Smooth muscle cell (in vitro differentiated cells): Measurements from ENCODE around the gene PTH2. TPM values are rescaled to one million over a fixed set of nuclear protein-coding genes. Genes with fewer than 3 reads are reported as not detected.
A peak's percentile ranks its signal among the peaks of the same experiment; 100 is the strongest.

Experiments
- DNase-seq: peaks from one replicate; lab custom pipeline; 2025; ENCODE audit not compliant: unreplicated experiment; lab: John Stamatoyannopoulos, UW
- H2AFZ ChIP-seq: fragments of 200-600 bp; sonication (generic); 2 replicates; pipeline ENCODE4 v1.6.0; 2016; ENCODE audit warnings: antibody characterized with exemption, low read depth, mild to moderate bottlenecking
- H3F3A ChIP-seq: fragments of 200-600 bp; sonication (generic); 2 replicates; pipeline ENCODE4 v1.6.0; 2017; ENCODE audit warnings: antibody characterized with exemption, low read depth
- H3K27ac ChIP-seq: fragments of 200-600 bp; sonication (generic); 2 replicates; pipeline ENCODE4 v1.5.1; 2016; ENCODE audit warnings: low read depth, mild to moderate bottlenecking
- H3K27me3 ChIP-seq: fragments of 200-600 bp; sonication (generic); 2 replicates; pipeline ENCODE4 v1.6.1; 2016; ENCODE audit warnings: low read depth, mild to moderate bottlenecking
- H3K36me3 ChIP-seq: fragments of 200-600 bp; sonication (generic); 2 replicates; pipeline ENCODE4 v1.5.1; 2016; ENCODE audit warnings: low read depth
- H3K4me1 ChIP-seq: fragments of 200-600 bp; sonication (generic); 2 replicates; pipeline ENCODE4 v1.5.1; 2016; ENCODE audit warnings: low read depth
- H3K4me2 ChIP-seq: fragments of 200-600 bp; sonication (generic); 2 replicates; pipeline ENCODE4 v1.6.0; 2016; ENCODE audit warnings: mild to moderate bottlenecking
- H3K4me3 ChIP-seq: fragments of 200-600 bp; sonication (generic); 2 replicates; pipeline ENCODE4 v1.5.1; 2016; ENCODE audit warnings: mild to moderate bottlenecking
- H3K79me2 ChIP-seq: fragments of 200-600 bp; sonication (generic); 2 replicates; pipeline ENCODE4 v1.6.0; 2016; ENCODE audit warnings: low read depth, mild to moderate bottlenecking
- H3K9ac ChIP-seq: fragments of 200-600 bp; sonication (generic); 2 replicates; pipeline ENCODE4 v1.6.0; 2016; ENCODE audit warnings: low read depth
- H3K9me3 ChIP-seq: fragments of 200-600 bp; sonication (generic); replicated peaks from 2 replicates; pipeline ENCODE4 v1.5.1; 2016; ENCODE audit warnings: low read depth
- H4K20me1 ChIP-seq: fragments of 200-600 bp; sonication (generic); 2 replicates; pipeline ENCODE4 v1.6.0; 2016; ENCODE audit warnings: low read depth
- WGBS: methylation state at CpG from one replicate; pipeline ENCODE4 v1.1.7; 2016; ENCODE audit warnings: low lambda C conversion rate; 5-methylcytosine and 5-hydroxymethylcytosine counted together
- polyA plus RNA-seq: library from polyadenylated mRNA; unstranded; fragments of >200 nt; fragmentation: Nextera tagmentation; extraction: Ambion mirVana; gene quantifications from 2 replicates; pipeline ENCODE4 v1.2.1, GENCODE V29; 2016
- total RNA-seq: library from RNA; depleted of rRNA; stranded (reverse); fragments of >200 nt; gene quantifications from 2 replicates; pipeline ENCODE4 v1.2.3, GENCODE V29; 2014
- TF ChIP-seq, protein P1 (sequence below): fragments of 200-600 bp; sonication (generic); IDR thresholded peaks from 2 replicates; pipeline ENCODE4 v1.5.1; 2017; ENCODE audit warnings: borderline replicate concordance, mild to moderate bottlenecking, antibody characterized with exemption; ENCODE audit not compliant: insufficient read depth, poor library complexity, severe bottlenecking

PTH2 gene
- total and polyA plus RNA-seq, 2 experiments from 2014 or later, result not detected

- peak overlapping the region; percentile 63 for H3K4me3 ChIP-seq
- no peaks in the 10 kb centered on the region for H3K27me3 ChIP-seq
- no peaks in the 10 kb centered on the region for H4K20me1 ChIP-seq
- H3K4me2 ChIP-seq, result peak overlapping the region; percentile 93
- H3F3A ChIP-seq, result no peaks in the 10 kb centered on the region
- H3K36me3 ChIP-seq, result no peaks in the 10 kb centered on the region
- 50% methylated on average over 10 of the region's 10 CpGs for WGBS
- H2AFZ ChIP-seq, result peak overlapping the region; percentile 6
- no peaks in the 10 kb centered on the region for H3K79me2 ChIP-seq
- no peak for DNase-seq
- peak overlapping the region; percentile 95 for H3K27ac ChIP-seq
- TF ChIP-seq, protein P1, sequence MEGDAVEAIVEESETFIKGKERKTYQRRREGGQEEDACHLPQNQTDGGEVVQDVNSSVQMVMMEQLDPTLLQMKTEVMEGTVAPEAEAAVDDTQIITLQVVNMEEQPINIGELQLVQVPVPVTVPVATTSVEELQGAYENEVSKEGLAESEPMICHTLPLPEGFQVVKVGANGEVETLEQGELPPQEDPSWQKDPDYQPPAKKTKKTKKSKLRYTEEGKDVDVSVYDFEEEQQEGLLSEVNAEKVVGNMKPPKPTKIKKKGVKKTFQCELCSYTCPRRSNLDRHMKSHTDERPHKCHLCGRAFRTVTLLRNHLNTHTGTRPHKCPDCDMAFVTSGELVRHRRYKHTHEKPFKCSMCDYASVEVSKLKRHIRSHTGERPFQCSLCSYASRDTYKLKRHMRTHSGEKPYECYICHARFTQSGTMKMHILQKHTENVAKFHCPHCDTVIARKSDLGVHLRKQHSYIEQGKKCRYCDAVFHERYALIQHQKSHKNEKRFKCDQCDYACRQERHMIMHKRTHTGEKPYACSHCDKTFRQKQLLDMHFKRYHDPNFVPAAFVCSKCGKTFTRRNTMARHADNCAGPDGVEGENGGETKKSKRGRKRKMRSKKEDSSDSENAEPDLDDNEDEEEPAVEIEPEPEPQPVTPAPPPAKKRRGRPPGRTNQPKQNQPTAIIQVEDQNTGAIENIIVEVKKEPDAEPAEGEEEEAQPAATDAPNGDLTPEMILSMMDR, result no peak
- peaks cover 13% of the 10 kb centered on the region for H3K4me1 ChIP-seq
- peak overlapping the region; percentile 95 for H3K9ac ChIP-seq
- no peaks in the 10 kb centered on the region for H3K9me3 ChIP-seq
Observed at GRCh38 chr19:49453757-49454240, 30.6 kb upstream of the PTH2 start.

- Histone ChIP-seq H3K36me3 (no peaks in the 10 kb centered on the region), H3K4me1 (peaks cover 13% of the 10 kb centered on the region), H3K27ac (peak within 1 kb of the TSS; percentile 95), H3K27me3 (no peaks in the 10 kb centered on the region), H3K4me2 (peak within 1 kb of the TSS; percentile 93), H3K79me2 (no peaks in the 10 kb centered on the region), H3F3A (no peaks in the 10 kb centered on the region), H3K9ac (peak within 1 kb of the TSS; percentile 95), H2AFZ (peak within 1 kb of the TSS; percentile 36), H3K4me3 (peak within 1 kb of the TSS; percentile 86), H4K20me1 (no peaks in the 10 kb centered on the region), H3K9me3 (no peaks in the 10 kb centered on the region)
- 1% methylated on average over 65 of the region's 66 CpGs for WGBS
- DNase-seq, result peak; percentile 100
- TF ChIP-seq, protein P1, result no peak
Observed at GRCh38 chr19:49453013-49453756, 29.9 kb upstream of the PTH2 start, which contains the start of gene ALDH16A1. TSS of gene ALDH16A1 (plus strand) at chr19:49453225. CDS start at chr19:49453332, 107 bp downstream.

DNA sequence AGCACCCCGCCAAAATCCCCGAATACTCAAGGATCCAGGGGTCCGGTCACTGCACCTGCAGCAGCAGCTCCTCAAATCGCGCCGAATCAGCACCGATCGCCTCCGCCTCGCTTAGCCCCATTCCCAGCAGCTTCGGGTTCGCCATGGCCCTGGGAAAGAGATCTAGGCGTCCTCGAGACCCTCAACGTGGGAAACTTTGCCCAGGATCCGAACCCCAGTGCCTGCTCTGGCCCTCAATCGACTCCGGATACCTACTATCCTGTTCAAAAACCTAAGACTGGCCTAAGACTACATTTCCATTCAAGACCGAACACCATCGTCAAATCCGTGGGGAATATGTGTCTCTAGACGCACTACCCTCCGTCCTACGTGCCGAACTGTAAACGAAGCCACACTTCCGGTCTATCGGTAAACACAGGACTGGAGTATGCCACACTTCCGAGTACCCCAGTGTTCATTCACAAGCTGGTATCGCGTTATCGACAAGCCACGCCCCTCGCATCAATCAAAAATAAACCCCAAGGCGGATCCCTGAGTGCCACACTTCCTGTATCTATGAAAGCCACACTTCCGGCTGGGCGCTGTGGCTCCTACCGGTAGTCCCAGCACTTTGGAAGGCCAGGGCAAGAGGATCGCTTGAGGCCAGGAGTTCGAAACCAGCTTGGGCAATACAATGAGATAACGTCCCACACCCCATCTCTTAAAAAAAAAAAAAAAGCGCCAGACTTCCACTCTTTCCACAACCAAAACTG is 28.4 kb upstream of the PTH2 start, which contains the start of gene PIH1D1:
TSS of gene PIH1D1 (minus strand) at position 385 of the 752 bp plus-strand sequence. CDS start at position 145, 240 bp downstream.
- peak within 1 kb of the TSS; percentile 95 for H3K27ac ChIP-seq
- 2% methylated on average over 42 of the region's 42 CpGs for WGBS
- no peaks in the 10 kb centered on the region for H3K36me3 ChIP-seq
- peak within 1 kb of the TSS; percentile 60 for H2AFZ ChIP-seq
- no peaks in the 10 kb centered on the region for H3K27me3 ChIP-seq
- H3K4me3 ChIP-seq, result peak within 1 kb of the TSS; percentile 86
- peak within 1 kb of the TSS; percentile 87 for H3K9ac ChIP-seq
- H3K9me3 ChIP-seq, result no peaks in the 10 kb centered on the region
- H3F3A ChIP-seq, result no peaks in the 10 kb centered on the region
- DNase-seq, result peak; percentile 70
- H3K4me2 ChIP-seq, result peak within 1 kb of the TSS; percentile 93
- TF ChIP-seq, protein P1, result no peak
- no peaks in the 10 kb centered on the region for H3K79me2 ChIP-seq
- no peaks in the 10 kb centered on the region for H4K20me1 ChIP-seq
- peaks cover 13% of the 10 kb centered on the region for H3K4me1 ChIP-seq
